BLaER1 (cell line): ENCODE measurements around the gene TCF20.
A peak's percentile ranks its signal among the peaks of the same experiment; 100 is the strongest.

ENCODE experiments used
- H3K27ac ChIP-seq: shearing (Covaris generic); formaldehyde crosslinking; 2 replicates; pipeline ENCODE4 v1.8.1; 2022
- H3K27me3 ChIP-seq: shearing (Covaris generic); formaldehyde crosslinking; 2 replicates; pipeline ENCODE4 v1.8.1; 2022
- H3K36me3 ChIP-seq: shearing (Covaris generic); formaldehyde crosslinking; 2 replicates; pipeline ENCODE4 v1.8.1; 2022
- H3K4me1 ChIP-seq: shearing (Covaris generic); formaldehyde crosslinking; 2 replicates; pipeline ENCODE4 v1.8.1; 2022
- H3K4me2 ChIP-seq: shearing (Covaris generic); formaldehyde crosslinking; 2 replicates; pipeline ENCODE4 v1.8.1; 2022
- H3K4me3 ChIP-seq: shearing (Covaris generic); formaldehyde crosslinking; 2 replicates; pipeline ENCODE4 v1.8.1; 2022
- H3K9ac ChIP-seq: shearing (Covaris generic); formaldehyde crosslinking; 2 replicates; pipeline ENCODE4 v1.8.1; 2022
- H3K9me3 ChIP-seq: shearing (Covaris generic); formaldehyde crosslinking; 2 replicates; pipeline ENCODE4 v1.8.1; 2022
- H4K20me1 ChIP-seq: shearing (Covaris generic); formaldehyde crosslinking; 2 replicates; pipeline ENCODE4 v1.8.1; 2022
- Cebpa-rat ChIP-seq: shearing (Covaris generic); IDR thresholded peaks from 2 replicates; pipeline ENCODE4 v1.8.1; 2022

TCF20 gene

DNA sequence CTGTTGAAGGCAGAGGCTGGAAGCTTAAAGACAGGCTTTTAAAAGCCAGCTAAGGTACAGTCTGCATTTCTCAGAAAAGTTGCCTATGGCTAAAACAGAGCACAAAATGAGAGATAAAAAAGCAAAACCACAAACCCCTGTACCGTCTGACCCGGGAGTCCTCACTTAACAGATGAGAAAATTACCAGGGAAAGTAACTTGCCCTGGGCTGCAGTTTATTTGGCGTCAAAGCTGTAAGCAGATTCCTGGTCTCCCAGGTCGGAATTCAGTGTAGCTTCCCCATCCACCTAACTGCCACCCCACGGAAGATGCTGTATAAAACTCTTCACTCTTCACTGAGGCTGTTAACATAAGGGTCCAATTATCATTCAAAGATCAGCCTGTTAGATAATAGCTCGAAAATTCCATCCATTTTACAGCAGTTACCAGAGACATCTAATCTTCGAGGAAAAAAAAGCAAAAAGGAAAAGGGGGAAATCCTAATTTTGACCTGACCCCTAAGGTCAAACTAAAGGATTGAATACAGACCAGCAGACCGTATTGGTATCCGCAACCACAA lies 1.5 kb downstream of the TCF20 start:
- no peak for TF ChIP-seq Cebpa-rat
- H3K27me3 ChIP-seq: no peaks in the 10 kb centered on the region
- peak overlapping the region; percentile 88 for H3K4me2 ChIP-seq
- peak overlapping the region; percentile 95 for H3K9ac ChIP-seq
- H3K27ac ChIP-seq: peak overlapping the region; percentile 92; the same call in 1 of the 2 replicates
- H3K36me3 ChIP-seq: peaks cover 19% of the 10 kb centered on the region; the same call in 1 of the 2 replicates
- no peaks in the 10 kb centered on the region for H3K9me3 ChIP-seq
- peaks cover 60% of the 10 kb centered on the region for H4K20me1 ChIP-seq
- H3K4me1 ChIP-seq: peaks cover 48% of the 10 kb centered on the region
- peak overlapping the region; percentile 99 for H3K4me3 ChIP-seq

DNA sequence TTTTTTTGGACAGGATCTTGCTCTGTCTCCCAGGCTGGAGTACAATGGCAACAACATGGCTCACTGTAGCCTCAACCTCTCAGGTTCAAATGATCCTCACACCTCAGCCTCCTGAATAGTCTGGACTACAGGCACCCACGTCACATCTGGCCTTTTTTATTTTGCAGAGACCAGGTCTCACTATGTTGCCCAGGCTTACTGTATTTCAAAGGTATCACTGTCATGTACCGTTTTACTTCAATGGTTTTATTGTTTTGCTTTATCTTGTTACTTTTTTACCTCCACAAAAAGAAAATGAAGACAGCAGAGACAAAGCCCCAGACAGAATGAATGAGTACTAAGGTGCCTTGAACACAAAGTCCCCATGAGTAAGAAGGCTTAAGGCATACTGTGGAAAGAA lies 5.1 kb downstream of the TCF20 start:
- Histone ChIP-seq H3K4me2 (no peak overlapping the region), H3K4me1 (peaks cover 78% of the 10 kb centered on the region), H4K20me1 (peaks cover 96% of the 10 kb centered on the region), H3K4me3 (no peak overlapping the region), H3K36me3 (peaks cover 19% of the 10 kb centered on the region; the same call in 1 of the 2 replicates), H3K27ac (no peak overlapping the region), H3K9ac (no peak overlapping the region), H3K27me3 (no peaks in the 10 kb centered on the region), H3K9me3 (no peaks in the 10 kb centered on the region)
- no peak for TF ChIP-seq Cebpa-rat

DNA sequence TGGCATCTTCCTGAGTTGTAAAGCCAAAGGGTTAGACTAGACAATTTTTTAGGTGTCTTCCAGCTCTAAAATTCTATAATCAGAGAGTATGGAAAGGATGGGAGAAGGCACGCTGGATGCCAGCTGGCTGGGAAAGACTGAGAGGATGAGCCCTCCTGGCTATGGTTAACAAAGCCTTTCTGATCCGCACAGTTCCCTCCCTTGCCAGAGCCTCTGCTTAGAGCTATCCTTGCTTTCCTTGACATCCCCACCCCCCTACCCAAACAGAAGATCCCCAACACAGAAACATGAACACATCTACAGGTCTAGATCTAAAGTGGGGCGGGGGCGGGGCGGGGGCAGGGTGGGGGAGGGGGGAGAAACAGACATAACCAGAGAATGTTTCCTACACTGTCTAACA lies 6.5 kb downstream of the TCF20 start:
- Histone ChIP-seq H3K27ac (peak overlapping the region; percentile 18; the same call in 1 of the 2 replicates), H3K4me1 (peaks cover 90% of the 10 kb centered on the region), H3K27me3 (no peaks in the 10 kb centered on the region), H3K36me3 (peaks cover 19% of the 10 kb centered on the region; the same call in 1 of the 2 replicates), H3K9me3 (no peaks in the 10 kb centered on the region), H3K4me2 (peak overlapping the region; percentile 55), H3K4me3 (no peak overlapping the region), H4K20me1 (peaks cover 99% of the 10 kb centered on the region), H3K9ac (no peak overlapping the region)
- no peak for TF ChIP-seq Cebpa-rat

- Histone ChIP-seq H3K9ac (no peak overlapping the region), H3K27ac (peak overlapping the region; percentile 18; the same call in 1 of the 2 replicates), H3K9me3 (no peaks in the 10 kb centered on the region), H3K4me3 (no peak overlapping the region), H4K20me1 (peaks cover 99% of the 10 kb centered on the region), H3K4me2 (peak overlapping the region; percentile 55), H3K4me1 (peaks cover 89% of the 10 kb centered on the region), H3K36me3 (peaks cover 19% of the 10 kb centered on the region; the same call in 1 of the 2 replicates), H3K27me3 (no peaks in the 10 kb centered on the region)
- TF ChIP-seq Cebpa-rat: no peak
These were observed 7.5 kb downstream of the TCF20 start for GRCh38 chr22:42262964-42263363.

- Histone ChIP-seq H3K9me3 (no peaks in the 10 kb centered on the region), H3K4me3 (no peak overlapping the region), H4K20me1 (peaks cover 99% of the 10 kb centered on the region), H3K27ac (no peak overlapping the region), H3K27me3 (no peaks in the 10 kb centered on the region), H3K4me1 (peaks cover 81% of the 10 kb centered on the region), H3K4me2 (peak overlapping the region; percentile 53; the same call in 1 of the 2 replicates), H3K36me3 (peaks cover 9% of the 10 kb centered on the region; the same call in 1 of the 2 replicates), H3K9ac (no peak overlapping the region)
- no peak for TF ChIP-seq Cebpa-rat
These were observed 9.2 kb downstream of the TCF20 start for GRCh38 chr22:42261296-42261695.

- peaks cover 100% of the 10 kb centered on the region for H4K20me1 ChIP-seq
- no peak overlapping the region for H3K9ac ChIP-seq
- TF ChIP-seq Cebpa-rat: no peak
- H3K27ac ChIP-seq: no peak overlapping the region
- no peak overlapping the region for H3K4me3 ChIP-seq
- H3K9me3 ChIP-seq: no peaks in the 10 kb centered on the region; the same call in 1 of the 2 replicates
- H3K4me2 ChIP-seq: no peak overlapping the region
- H3K27me3 ChIP-seq: no peaks in the 10 kb centered on the region
- peaks cover 50% of the 10 kb centered on the region for H3K4me1 ChIP-seq
- H3K36me3 ChIP-seq: peaks cover 22% of the 10 kb centered on the region
These were observed 12.3 kb downstream of the TCF20 start for GRCh38 chr22:42258126-42258525.

- no peaks in the 10 kb centered on the region; the same call in 1 of the 2 replicates for H3K9me3 ChIP-seq
- H3K27ac ChIP-seq: no peak overlapping the region
- peaks cover 22% of the 10 kb centered on the region for H3K36me3 ChIP-seq
- no peak overlapping the region for H3K4me3 ChIP-seq
- no peak for TF ChIP-seq Cebpa-rat
- no peak overlapping the region for H3K4me2 ChIP-seq
- H3K9ac ChIP-seq: no peak overlapping the region
- peaks cover 100% of the 10 kb centered on the region for H4K20me1 ChIP-seq
- no peaks in the 10 kb centered on the region for H3K27me3 ChIP-seq
- H3K4me1 ChIP-seq: peaks cover 43% of the 10 kb centered on the region
These were observed 13.1 kb downstream of the TCF20 start for GRCh38 chr22:42257386-42257785.

GRCh38 chr22:42256930-42257329 lies 13.5 kb downstream of the TCF20 start:
- Histone ChIP-seq H3K27me3 (no peaks in the 10 kb centered on the region), H3K4me2 (no peak overlapping the region), H3K27ac (no peak overlapping the region), H3K9me3 (no peaks in the 10 kb centered on the region; the same call in 1 of the 2 replicates), H3K4me1 (peaks cover 39% of the 10 kb centered on the region), H4K20me1 (peaks cover 100% of the 10 kb centered on the region), H3K4me3 (no peak overlapping the region), H3K9ac (no peak overlapping the region), H3K36me3 (peaks cover 22% of the 10 kb centered on the region)
- no peak for TF ChIP-seq Cebpa-rat

DNA sequence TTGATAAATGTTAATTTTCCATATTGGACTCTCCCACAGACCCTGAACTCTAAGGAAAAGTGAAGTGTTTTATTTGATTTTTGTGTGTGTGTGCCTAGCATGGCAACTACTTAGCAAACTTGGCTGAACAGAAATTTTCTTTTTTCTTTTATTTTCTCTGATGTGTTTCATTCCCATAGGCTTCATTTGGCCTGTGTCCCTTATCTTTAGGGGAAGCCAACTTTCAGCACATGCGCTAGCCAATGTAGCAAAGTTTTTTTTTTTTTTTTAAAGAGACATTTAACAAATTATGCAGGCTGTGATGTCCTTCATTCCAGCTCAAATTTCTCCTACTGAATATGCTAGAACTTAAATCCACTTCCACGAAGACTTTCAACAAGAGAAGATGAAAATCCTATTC lies 14.2 kb downstream of the TCF20 start:
- H3K27ac ChIP-seq: no peak overlapping the region
- H3K4me2 ChIP-seq: no peak overlapping the region
- H3K4me1 ChIP-seq: peaks cover 31% of the 10 kb centered on the region
- H3K27me3 ChIP-seq: no peaks in the 10 kb centered on the region
- peaks cover 22% of the 10 kb centered on the region for H3K36me3 ChIP-seq
- H3K9me3 ChIP-seq: no peaks in the 10 kb centered on the region; the same call in 1 of the 2 replicates
- no peak overlapping the region for H3K4me3 ChIP-seq
- no peak overlapping the region for H3K9ac ChIP-seq
- no peak for TF ChIP-seq Cebpa-rat
- peaks cover 100% of the 10 kb centered on the region for H4K20me1 ChIP-seq

GRCh38 chr22:42249831-42250230 lies 20.6 kb downstream of the TCF20 start:
- H3K27me3 ChIP-seq: no peaks in the 10 kb centered on the region
- H3K36me3 ChIP-seq: peaks cover 34% of the 10 kb centered on the region
- no peak for TF ChIP-seq Cebpa-rat
- no peak overlapping the region for H3K27ac ChIP-seq
- H3K4me2 ChIP-seq: no peak overlapping the region
- peaks cover 100% of the 10 kb centered on the region for H4K20me1 ChIP-seq
- H3K9ac ChIP-seq: no peak overlapping the region
- no peaks in the 10 kb centered on the region for H3K4me1 ChIP-seq
- H3K4me3 ChIP-seq: no peak overlapping the region
- 0 out of 2 replicates have a peak, but pooled peaks cover 5% of the 10 kb centered on the region for H3K9me3 ChIP-seq
